SK-N-SH (cell line): ENCODE results near the gene ACADS. TPM values are rescaled to one million over a fixed set of nuclear protein-coding genes. Genes with fewer than 3 reads are reported as not detected.

Experiments used
- CTCF ChIA-PET: fragments of 300-600, 350-600 bp; formaldehyde crosslinking; extraction: SDS; loops from one replicate; lab custom pipeline; 2021; lab: Yijun Ruan, JAX
- POLR2A ChIA-PET: fragments of 350-600 bp; sonication (Branson Sonifier 250); formaldehyde crosslinking; extraction: SDS; loops from one replicate; lab custom pipeline; 2020; ENCODE audit warnings: antibody characterized with exemption, inconsistent platforms; lab: Yijun Ruan, JAX
- DNase-seq: peaks from one replicate; pipeline ENCODE4 v3.0.0; 2012
- H2AFZ ChIP-seq: fragments of 200-600 bp; sonication (generic); 2 replicates; pipeline ENCODE4 v1.8.1; 2016; ENCODE audit warnings: antibody characterized with exemption, mild to moderate bottlenecking, low read depth
- H3F3A ChIP-seq: fragments of 200-600 bp; sonication (generic); replicated peaks from 2 replicates; pipeline ENCODE3; 2016; ENCODE audit warnings: antibody characterized with exemption, mild to moderate bottlenecking; ENCODE audit not compliant: insufficient read depth
- H3K27ac ChIP-seq, 2 experiments: fragments of 200-500 bp in 1 of 2; fragments of 200-600 bp in 1 of 2; sonication (Bioruptor generic) in 1 of 2; sonication (generic), shearing (Covaris generic) in 1 of 2; 2 replicates each; pipeline versions ENCODE4 v1.5.1 to v1.6.1; 2014 to 2016; ENCODE audit warnings: low read depth in 2 of 2, inconsistent platforms in 1 of 2, low read length in 1 of 2, mild to moderate bottlenecking in 1 of 2, mixed read lengths in 1 of 2
- H3K27me3 ChIP-seq: fragments of 200-600 bp; sonication (generic), shearing (Covaris generic); 2 replicates; pipeline ENCODE4 v1.6.1; 2016; ENCODE audit warnings: mixed run types; ENCODE audit not compliant: insufficient read depth
- H3K36me3 ChIP-seq, 2 experiments: fragments of 200-500 bp in 1 of 2; fragments of 200-600 bp in 1 of 2; sonication (Bioruptor generic) in 1 of 2; sonication (generic) in 1 of 2; replicated peaks in 1 of 2; 2 replicates each; pipeline versions ENCODE3 to v1.5.1; 2014 to 2016; ENCODE audit warnings: low read length in 1 of 2, mild to moderate bottlenecking in 1 of 2; ENCODE audit not compliant: insufficient read depth in 2 of 2, control insufficient read depth in 1 of 2
- H3K4me1 ChIP-seq, 2 experiments: fragments of 200-500 bp in 1 of 2; fragments of 200-600 bp in 1 of 2; sonication (Bioruptor generic) in 1 of 2; sonication (generic), shearing (Covaris generic) in 1 of 2; 2 replicates each; pipeline versions ENCODE4 v1.5.1 to v1.6.1; 2014 to 2016; ENCODE audit warnings: low read depth in 1 of 2, low read length in 1 of 2, mixed run types in 1 of 2; ENCODE audit not compliant: insufficient read depth in 2 of 2, control insufficient read depth in 1 of 2
- H3K4me2 ChIP-seq: fragments of 200-600 bp; sonication (generic), shearing (Covaris generic); 2 replicates; pipeline ENCODE4 v1.6.1; 2017; ENCODE audit warnings: mixed run types
- H3K4me3 ChIP-seq, 2 experiments: fragments of 200-500 bp in 1 of 2; fragments of 200-600 bp in 1 of 2; sonication (Bioruptor generic) in 1 of 2; sonication (generic), shearing (Covaris generic) in 1 of 2; 2 replicates each; pipeline versions ENCODE4 v1.5.1 to v1.8.1; 2014 to 2016; ENCODE audit warnings: low read depth in 2 of 2, inconsistent platforms in 1 of 2, low read length in 1 of 2, mild to moderate bottlenecking in 1 of 2, mixed read lengths in 1 of 2, moderate library complexity in 1 of 2
- H3K79me2 ChIP-seq: fragments of 200-600 bp; sonication (generic); 2 replicates; pipeline ENCODE4 v1.8.1; 2017; ENCODE audit warnings: mild to moderate bottlenecking; ENCODE audit not compliant: insufficient read depth
- H3K9ac ChIP-seq: fragments of 200-600 bp; sonication (generic); 2 replicates; pipeline ENCODE4 v1.6.1; 2017; ENCODE audit warnings: mixed run types
- H3K9me2 ChIP-seq: fragments of 200-600 bp; sonication (generic); 2 replicates; pipeline ENCODE4 v1.6.1; 2017; ENCODE audit warnings: mixed run types
- H3K9me3 ChIP-seq: fragments of 200-600 bp; sonication (generic); 2 replicates; pipeline ENCODE4 v1.6.1; 2017; ENCODE audit warnings: mixed run types, mild to moderate bottlenecking, moderate library complexity
- H4K20me1 ChIP-seq: fragments of 200-600 bp; sonication (generic); 2 replicates; pipeline ENCODE4 v1.6.1; 2017; ENCODE audit warnings: mild to moderate bottlenecking, mixed run types; ENCODE audit not compliant: insufficient read depth
- CTCF ChIP-seq: fragments of 200-600 bp; sonication (generic); IDR thresholded peaks from 2 replicates; pipeline ENCODE4 v1.6.1; 2017; ENCODE audit warnings: antibody characterized with exemption, mild to moderate bottlenecking, moderate library complexity
- ELF1 ChIP-seq: IDR thresholded peaks from 2 replicates; pipeline ENCODE4 v1.4.0; 2012
- EP300 ChIP-seq, 2 experiments: IDR thresholded peaks; 2 replicates each; pipeline versions ENCODE4 v1.4.0 to v1.6.1; 2012; ENCODE audit warnings: borderline replicate concordance in 1 of 2, low read depth in 1 of 2, low read length in 1 of 2
- EZH2phosphoT487 ChIP-seq: fragments of 200-600 bp; sonication (generic); IDR thresholded peaks from 2 replicates; pipeline ENCODE4 v1.6.1; 2017; ENCODE audit warnings: low read depth, mixed run types, mild to moderate bottlenecking, antibody characterized with exemption, moderate library complexity, borderline replicate concordance
- FOXJ3 ChIP-seq: sonication (generic); formaldehyde crosslinking; IDR thresholded peaks from 2 replicates; pipeline ENCODE4 v1.5.1; 2020; ENCODE audit warnings: mild to moderate bottlenecking, missing genetic modification reagents
- GABPA ChIP-seq: IDR thresholded peaks from 2 replicates; pipeline ENCODE4 v1.4.0; 2012; ENCODE audit warnings: low read depth, mild to moderate bottlenecking
- MEF2A ChIP-seq: IDR thresholded peaks from 2 replicates; pipeline ENCODE4 v1.4.0; 2012; ENCODE audit warnings: low read depth, borderline replicate concordance
- MXI1 ChIP-seq: IDR thresholded peaks from 2 replicates; pipeline ENCODE4 v1.6.1; 2012; ENCODE audit warnings: mild to moderate bottlenecking, low read depth, low read length, improper control_type of control experiment
- POLR2AphosphoS5 ChIP-seq: IDR thresholded peaks from 2 replicates; pipeline ENCODE4 v1.6.1; 2012; ENCODE audit warnings: low read depth, low read length
- RAD21 ChIP-seq: IDR thresholded peaks from 2 replicates; pipeline ENCODE4 v1.6.1; 2012; ENCODE audit warnings: mild to moderate bottlenecking, low read length
- RCOR1 ChIP-seq: fragments of 150-350 bp; IDR thresholded peaks from 2 replicates; pipeline ENCODE4 v1.6.1; 2017; ENCODE audit warnings: antibody characterized with exemption, low read length
- TCF12 ChIP-seq: IDR thresholded peaks from 2 replicates; pipeline ENCODE4 v1.4.0; 2012
- USF1 ChIP-seq: IDR thresholded peaks from 2 replicates; pipeline ENCODE4 v1.4.0; 2012; ENCODE audit warnings: low read depth, borderline replicate concordance
- USF2 ChIP-seq: fragments of 150-350 bp; IDR thresholded peaks from 2 replicates; pipeline ENCODE4 v1.6.1; 2017; ENCODE audit warnings: antibody characterized with exemption, low read length, low read depth, borderline replicate concordance
- WGBS: methylation state at CpG from one replicate; pipeline ENCODE4 v1.1.6; 2017; ENCODE audit warnings: low lambda C conversion rate; 5-methylcytosine and 5-hydroxymethylcytosine counted together
- polyA plus RNA-seq, 3 experiments: library from polyadenylated mRNA; depleted of rRNA; stranded (reverse); fragments of >200 nt; gene quantifications; 2 replicates each; pipeline ENCODE4 v1.2.3, GENCODE V29; 2012

Gene ACADS
- polyA plus RNA-seq, 1 of the 3 experiments (the other 2 are of a cell fraction) = 4.9 TPM

- no peaks in the 10 kb centered on the region for H3K27me3 ChIP-seq
- ChIA-PET CTCF (interaction anchor here (1.6 to 5.3 kb wide), 4 partner anchors 10 to 263 kb away, joined by 6 to 67 read pairs (median 22); partner anchors contain the start of gene POP5), POLR2A (interaction anchor here (1.2 kb wide), 1 partner anchor 126 kb away, joined by 3 read pairs; no protein-coding TSS in a partner anchor)
- peaks cover 28% of the 10 kb centered on the region for H3K79me2 ChIP-seq
- DNase-seq = peak; percentile 46
- no peaks in the 10 kb centered on the region for H4K20me1 ChIP-seq
- no peak overlapping the region for H3K9ac ChIP-seq
- H3F3A ChIP-seq = peaks cover 14% of the 10 kb centered on the region
- no peaks in the 10 kb centered on the region for H3K9me2 ChIP-seq
- peak overlapping the region in 1 of 2 experiments; percentile 51; a peak in 2 of 4 replicates for H3K27ac ChIP-seq
- peaks cover 7 to 14% of the 10 kb centered on the region in 2 experiments for H3K36me3 ChIP-seq
- H3K4me2 ChIP-seq = no peak overlapping the region
- H2AFZ ChIP-seq = no peak overlapping the region
- TF ChIP-seq GABPA = no peak
- no peak for TF ChIP-seq RCOR1
- no peak for TF ChIP-seq EP300 (IDR thresholded peaks at IDR 0.05; ENCODE audit: borderline replicate concordance in 1 of 2, low read depth in 1 of 2, low read length in 1 of 2)
- no peak for TF ChIP-seq CTCF
- no peak for TF ChIP-seq MXI1
- no peak for TF ChIP-seq USF1
- no peak for TF ChIP-seq EZH2phosphoT487
- no peak for TF ChIP-seq RAD21
- TF ChIP-seq POLR2AphosphoS5 = no peak
- no peak for TF ChIP-seq USF2
- TF ChIP-seq MEF2A = no peak
- no peak for TF ChIP-seq FOXJ3 (CRISPR knock-in tag)
- TF ChIP-seq TCF12 = no peak
- no peak for TF ChIP-seq ELF1
- TF ChIP-seq, all 33 proteins: peak for 0
- H3K4me1 ChIP-seq = peaks cover 0 to 28% of the 10 kb centered on the region in 2 experiments; a peak in 2 of 4 replicates
- H3K9me3 ChIP-seq = no peaks in the 10 kb centered on the region
- WGBS = 82% methylated on average over 1 of the region's 4 CpGs
- no peak overlapping the region for H3K4me3 ChIP-seq
These were observed 17.0 kb upstream of the ACADS start for GRCh38 chr12:120708651-120709050.
